H1 (cell line): ENCODE results near the gene PLAAT1. TPM values are rescaled to one million over a fixed set of nuclear protein-coding genes. Genes with fewer than 3 reads are reported as not detected.

Experiments used
- CTCF ChIA-PET: fragments of 300-600 bp; sonication (Branson Sonifier 250); formaldehyde crosslinking; loops from one replicate; lab custom pipeline; 2021; ENCODE audit not compliant: partially characterized antibody; lab: Charles Lee
- POLR2A ChIA-PET: fragments of 300-600 bp; sonication (Branson Sonifier 250); formaldehyde crosslinking; loops from one replicate; lab custom pipeline; 2021; ENCODE audit warnings: inconsistent platforms; ENCODE audit not compliant: partially characterized antibody; lab: Charles Lee
- DNase-seq, 2 experiments: peaks; one replicate each; pipeline versions ENCODE4 v3.0.0 to v3.0.0-alpha.2; 2010 to 2022; ENCODE audit warnings: low spot score in 2 of 2, low read depth in 1 of 2, mixed read lengths in 1 of 2
- FAIRE-seq: peaks from 2 replicates; lab custom pipeline; 2011; peaks lifted over from hg19 to GRCh38; lab: Jason Lieb, UNC
- H2AFZ ChIP-seq: 2 replicates; pipeline ENCODE4 v1.8.1; 2012; ENCODE audit warnings: low read length, inconsistent platforms
- H2AK5ac ChIP-seq: 2 replicates; pipeline ENCODE4 v1.6.1; 2013; ENCODE audit warnings: low read depth, low read length
- H2BK120ac ChIP-seq: replicated peaks from 2 replicates; pipeline ENCODE3; 2013; ENCODE audit warnings: low read depth, low read length, inconsistent platforms
- H2BK12ac ChIP-seq: 2 replicates; pipeline ENCODE4 v1.6.1; 2013; ENCODE audit warnings: low read depth, low read length
- H2BK15ac ChIP-seq: 2 replicates; pipeline ENCODE4 v1.6.1; 2013; ENCODE audit warnings: low read length
- H2BK20ac ChIP-seq: 2 replicates; pipeline ENCODE4 v1.6.1; 2013; ENCODE audit warnings: low read length
- H2BK5ac ChIP-seq: 2 replicates; pipeline ENCODE4 v1.6.1; 2013; ENCODE audit warnings: low read depth, low read length
- H3K14ac ChIP-seq: 2 replicates; pipeline ENCODE4 v1.6.1; 2013; ENCODE audit warnings: inconsistent platforms; ENCODE audit not compliant: insufficient read length
- H3K18ac ChIP-seq: 2 replicates; pipeline ENCODE4 v1.6.1; 2013; ENCODE audit warnings: low read length; ENCODE audit errors: extremely low read depth
- H3K23ac ChIP-seq: 2 replicates; pipeline ENCODE4 v1.6.1; 2013; ENCODE audit warnings: inconsistent platforms; ENCODE audit not compliant: insufficient read length
- H3K23me2 ChIP-seq: 2 replicates; pipeline ENCODE4 v1.6.1; 2013; ENCODE audit warnings: low read depth, low read length
- H3K27ac ChIP-seq: 2 replicates; pipeline ENCODE4 v1.6.1; 2011; ENCODE audit warnings: low read depth, low read length, inconsistent platforms
- H3K27me3 ChIP-seq, 4 experiments: replicated peaks in 1 of 4; 1 replicate in 1 of 4; 2 replicates in 3 of 4; pipeline versions ENCODE4 v1.6.1 to v1.8.1; 2011 to 2013; ENCODE audit warnings: low read length in 3 of 4, mild to moderate bottlenecking in 3 of 4, inconsistent platforms in 2 of 4, mixed read lengths in 2 of 4, moderate library complexity in 1 of 4; ENCODE audit not compliant: control insufficient read depth in 3 of 4, insufficient read depth in 3 of 4; ENCODE audit errors: extremely low read depth in 1 of 4
- H3K36me3 ChIP-seq, 4 experiments: 2 replicates each; pipeline versions ENCODE4 v1.6.1 to v1.8.1; 2011 to 2013; ENCODE audit warnings: mild to moderate bottlenecking in 4 of 4, low read length in 3 of 4, moderate library complexity in 2 of 4, control low read depth in 1 of 4, inconsistent platforms in 1 of 4; ENCODE audit not compliant: insufficient read depth in 4 of 4, control insufficient read depth in 2 of 4
- H3K4ac ChIP-seq: replicated peaks from 2 replicates; pipeline ENCODE3; 2013; ENCODE audit warnings: low read length, low read depth, mixed read lengths, inconsistent platforms; ENCODE audit not compliant: insufficient read length
- H3K4me1 ChIP-seq, 4 experiments: replicated peaks in 1 of 4; 1 replicate in 1 of 4; 2 replicates in 3 of 4; pipeline versions ENCODE4 v1.6.1 to v1.8.1; 2011 to 2013; ENCODE audit warnings: low read length in 3 of 4, inconsistent platforms in 2 of 4, mixed read lengths in 1 of 4; ENCODE audit not compliant: insufficient read depth in 4 of 4, control insufficient read depth in 3 of 4
- H3K4me2 ChIP-seq, 2 experiments: 2 replicates each; pipeline versions ENCODE4 v1.6.1 to v1.8.1; 2011 to 2013; ENCODE audit warnings: low read depth in 2 of 2, low read length in 2 of 2, control low read depth in 1 of 2, inconsistent platforms in 1 of 2, mild to moderate bottlenecking in 1 of 2; ENCODE audit not compliant: insufficient read depth in 1 of 2
- H3K4me3 ChIP-seq, 4 experiments: fragments of 200-600, 300-600 bp in 1 of 4; sonication (generic), shearing (Covaris generic), sonication (Bioruptor Twin) in 1 of 4; 2 replicates each; pipeline versions ENCODE4 v1.5.1 to v1.8.1; 2011 to 2016; ENCODE audit warnings: low read length in 4 of 4, low read depth in 3 of 4, control low read depth in 2 of 4, inconsistent platforms in 2 of 4, mild to moderate bottlenecking in 2 of 4, mixed read lengths in 1 of 4, moderate library complexity in 1 of 4; ENCODE audit not compliant: insufficient read depth in 2 of 4; ENCODE audit errors: extremely low read depth in 1 of 4
- H3K56ac ChIP-seq: replicated peaks from 2 replicates; pipeline ENCODE3; 2013; ENCODE audit warnings: low read depth, mild to moderate bottlenecking, mixed read lengths, low read length, inconsistent platforms; ENCODE audit not compliant: insufficient read length
- H3K79me1 ChIP-seq: 2 replicates; pipeline ENCODE4 v1.6.1; 2013; ENCODE audit warnings: low read depth, low read length, control low read depth
- H3K79me2 ChIP-seq, 2 experiments: 2 replicates each; pipeline versions ENCODE4 v1.6.1 to v1.8.1; 2012 to 2013; ENCODE audit warnings: low read length in 2 of 2, mild to moderate bottlenecking in 2 of 2, inconsistent platforms in 1 of 2; ENCODE audit not compliant: insufficient read depth in 2 of 2, control insufficient read depth in 1 of 2
- H3K9ac ChIP-seq, 4 experiments: replicated peaks in 1 of 4; 1 replicate in 1 of 4; 2 replicates in 3 of 4; pipeline versions ENCODE4 v1.6.1 to v1.8.1; 2011 to 2013; ENCODE audit warnings: low read depth in 3 of 4, low read length in 3 of 4, control low read depth in 2 of 4, mild to moderate bottlenecking in 2 of 4, moderate library complexity in 2 of 4, inconsistent platforms in 1 of 4; ENCODE audit errors: extremely low read depth in 1 of 4
- H3K9me3 ChIP-seq, 2 experiments: 2 replicates each; pipeline versions ENCODE4 v1.6.1 to v1.8.1; 2012 to 2013; ENCODE audit warnings: mild to moderate bottlenecking in 2 of 2, moderate library complexity in 2 of 2, control low read depth in 1 of 2, inconsistent platforms in 1 of 2, low read depth in 1 of 2, low read length in 1 of 2, mixed read lengths in 1 of 2; ENCODE audit not compliant: insufficient read depth in 2 of 2
- H4K20me1 ChIP-seq, 2 experiments: replicated peaks in 1 of 2; 2 replicates each; pipeline versions ENCODE3 to v1.8.1; 2011 to 2013; ENCODE audit warnings: inconsistent platforms in 2 of 2, low read length in 2 of 2, mild to moderate bottlenecking in 1 of 2; ENCODE audit not compliant: insufficient read depth in 2 of 2, control insufficient read depth in 1 of 2
- H4K5ac ChIP-seq: 2 replicates; pipeline ENCODE4 v1.6.1; 2013; ENCODE audit warnings: low read length, low read depth, mixed read lengths, inconsistent platforms; ENCODE audit not compliant: insufficient read length
- H4K8ac ChIP-seq: 2 replicates; pipeline ENCODE4 v1.8.0; 2013; ENCODE audit warnings: mild to moderate bottlenecking, moderate library complexity, low read length, inconsistent platforms; ENCODE audit not compliant: insufficient read depth; ENCODE audit errors: extremely low read depth
- H4K91ac ChIP-seq: replicated peaks from 2 replicates; pipeline ENCODE3; 2013; ENCODE audit warnings: low read length, mixed read lengths, inconsistent platforms; ENCODE audit not compliant: insufficient read length
- ASH2L ChIP-seq: fragments of 200-600, 300-600 bp; sonication (generic); IDR thresholded peaks from one replicate; pipeline ENCODE4 v1.7.1; 2017; ENCODE audit warnings: low read length
- CEBPB ChIP-seq: IDR thresholded peaks from 2 replicates; pipeline ENCODE4 v1.6.1; 2012; ENCODE audit warnings: low read depth, low read length
- EGR1 ChIP-seq: IDR thresholded peaks from 2 replicates; pipeline ENCODE4 v1.6.1; 2011; ENCODE audit warnings: low read depth, low read length, borderline replicate concordance
- GTF2F1 ChIP-seq: IDR thresholded peaks from 2 replicates; pipeline ENCODE4 v1.6.1; 2012; ENCODE audit warnings: low read depth, low read length, improper control_type of control experiment, borderline replicate concordance
- JUN ChIP-seq: IDR thresholded peaks from 2 replicates; pipeline ENCODE4 v1.6.1; 2011; ENCODE audit warnings: low read depth, mild to moderate bottlenecking, improper control_type of control experiment, low read length
- RAD21 ChIP-seq, 2 experiments: IDR thresholded peaks in 1 of 2; conservative IDR thresholded peaks in 1 of 2; 2 replicates each; pipeline ENCODE4 v1.6.1; 2011; ENCODE audit warnings: low read depth in 2 of 2, low read length in 2 of 2, improper control_type of control experiment in 1 of 2, inconsistent platforms in 1 of 2, mild to moderate bottlenecking in 1 of 2, moderate library complexity in 1 of 2
- RXRA ChIP-seq: IDR thresholded peaks from 2 replicates; pipeline ENCODE4 v1.6.1; 2011; ENCODE audit warnings: low read depth, mild to moderate bottlenecking, low read length, moderate library complexity; ENCODE audit not compliant: insufficient read depth
- WGBS, 2 experiments: shearing (Covaris generic) in 1 of 2; methylation state at CpG; one replicate each; pipeline versions ENCODE4 v1.1.6 to v1.1.7; 2013 to 2015; ENCODE audit warnings: low lambda C conversion rate in 2 of 2, mixed read lengths in 2 of 2, inconsistent platforms in 1 of 2, low coverage in 1 of 2, missing lambda C conversion rate in 1 of 2; ENCODE audit not compliant: insufficient replicate concordance in 2 of 2, insufficient coverage in 1 of 2, insufficient read length in 1 of 2; ENCODE audit errors: extremely low coverage in 1 of 2, missing lambda C conversion rate in 1 of 2; 5-methylcytosine and 5-hydroxymethylcytosine counted together
- polyA plus RNA-seq, 7 experiments: library from polyadenylated mRNA; depleted of rRNA in 3 of 7; stranded (reverse) in 5 of 7; unstranded in 2 of 7; fragments of >200 nt in 5 of 7; fragments of 200-250 nt in 2 of 7; gene quantifications; 1 replicate in 5 of 7; 2 replicates in 1 of 7; 4 replicates in 1 of 7; pipeline versions ENCODE4 v1.2.1 to v1.2.3, GENCODE V29; 2011 to 2013; ENCODE audit warnings: missing spikeins in 2 of 7, mixed read lengths in 2 of 7
- total RNA-seq: library from RNA; stranded (reverse); fragmentation: NEBNext Ultra II Directional; extraction: Animal tissue kit (Norgen Biotek cat#: 25700); gene quantifications from 2 replicates; pipeline ENCODE4 v1.2.1, GENCODE V29; 2021

Gene PLAAT1
- total and polyA plus RNA-seq, 2 of the 8 experiments (the other 6 are each of a cell fraction or from before 2014, with no cell fraction given) = 4.5 to 6.0 TPM

GRCh38 chr3:193261970-193262369, 20.9 kb downstream of the PLAAT1 start:
- DNase-seq (no peak), FAIRE-seq (no peak)
- H2BK120ac ChIP-seq = no peak overlapping the region
- H3K9ac ChIP-seq = no peak overlapping the region
- H3K18ac ChIP-seq = no peak overlapping the region
- H2BK12ac ChIP-seq = no peak overlapping the region
- H3K14ac ChIP-seq = no peak overlapping the region
- no peak overlapping the region for H2BK15ac ChIP-seq
- no peak overlapping the region for H3K4ac ChIP-seq
- TF ChIP-seq EGR1 (no peak), RXRA (no peak), GTF2F1 (no peak), RAD21 (IDR thresholded peaks at IDR 0.05 in 1 of 2, conservative IDR thresholded peaks at IDR 0.05 in 1 of 2; ENCODE audit: low read depth in 2 of 2, low read length in 2 of 2) (no peak), JUN (no peak), CEBPB (no peak), ASH2L (no peak)
- ChIA-PET POLR2A (no interaction called here), CTCF (interaction anchor here (1.2 kb wide), 1 partner anchor 20 kb away, joined by 3 read pairs; no protein-coding TSS in a partner anchor)
- H3K4me3 ChIP-seq = no peak overlapping the region
- H4K20me1 ChIP-seq = no peaks in the 10 kb centered on the region
- H2BK20ac ChIP-seq = no peak overlapping the region
- 100% methylated on average over 1 of the region's 1 CpG; no CpG with 5 or more reads in 1 of the 2 experiments for WGBS, 2 experiments
- H4K5ac ChIP-seq = no peak overlapping the region
- H2AFZ ChIP-seq = no peak overlapping the region
- no peak overlapping the region for H4K8ac ChIP-seq
- H3K79me1 ChIP-seq = no peaks in the 10 kb centered on the region
- H4K91ac ChIP-seq = no peak overlapping the region
- no peaks in the 10 kb centered on the region for H3K23me2 ChIP-seq
- no peak overlapping the region for H3K23ac ChIP-seq
- no peak overlapping the region for H2BK5ac ChIP-seq
- no peak overlapping the region for H3K4me2 ChIP-seq
- H2AK5ac ChIP-seq = no peak overlapping the region
- no peak overlapping the region for H3K56ac ChIP-seq
- no peaks in the 10 kb centered on the region for H3K36me3 ChIP-seq
- H3K4me1 ChIP-seq = no peaks in the 10 kb centered on the region
- no peaks in the 10 kb centered on the region for H3K9me3 ChIP-seq
- no peaks in the 10 kb centered on the region for H3K79me2 ChIP-seq
- no peaks in the 10 kb centered on the region for H3K27me3 ChIP-seq
- no peak overlapping the region for H3K27ac ChIP-seq
